ENCODE data around the gene DCDC1.

DCDC1 gene

DNA sequence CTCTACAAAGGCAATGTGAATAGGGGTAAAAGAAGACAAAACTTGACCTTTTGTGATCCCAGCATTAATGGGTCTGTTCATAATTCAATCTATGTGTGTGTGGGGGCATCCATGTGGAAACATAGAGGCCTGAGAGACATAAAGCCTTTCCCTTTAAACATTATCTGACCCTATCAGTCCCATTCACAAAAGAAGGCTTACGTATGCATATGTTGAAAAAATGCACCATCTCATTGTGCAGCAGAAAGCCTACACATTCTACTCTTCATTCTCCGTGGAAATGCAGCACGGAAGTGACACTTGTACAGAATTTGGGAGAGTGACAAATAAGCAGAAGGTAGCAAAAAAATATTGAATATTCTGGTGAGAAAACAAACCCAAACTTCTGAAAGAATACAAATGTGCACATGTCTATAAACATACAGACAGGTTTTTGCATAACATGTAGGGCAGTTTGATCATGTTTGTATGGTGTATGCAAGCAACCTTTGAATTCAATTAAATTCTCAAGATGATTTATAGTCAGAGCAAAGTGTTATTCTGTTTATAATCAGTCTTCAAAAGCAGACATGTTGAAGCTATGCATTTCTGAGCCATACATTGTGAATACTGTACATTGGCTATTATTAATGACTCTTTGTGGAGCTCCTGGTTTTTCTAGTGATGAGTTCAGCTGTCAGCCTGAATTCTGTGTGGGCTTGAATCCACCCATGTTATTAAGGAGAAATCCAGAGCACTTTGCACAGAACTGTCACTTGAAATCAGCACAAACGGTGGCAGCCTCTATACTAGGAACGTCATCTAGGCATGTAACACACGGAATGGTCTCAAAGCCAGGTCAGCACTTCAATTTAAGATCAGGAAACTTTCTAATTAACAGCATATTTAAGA lies 236.8 kb downstream of the DCDC1 start:
- H3K4me3 ChIP-seq, result no peak overlapping the region
- H3K27ac ChIP-seq, result no peak overlapping the region
- DNase-seq (ENCODE audit: low spot score), result no peak
- TF ChIP-seq, protein P1, sequence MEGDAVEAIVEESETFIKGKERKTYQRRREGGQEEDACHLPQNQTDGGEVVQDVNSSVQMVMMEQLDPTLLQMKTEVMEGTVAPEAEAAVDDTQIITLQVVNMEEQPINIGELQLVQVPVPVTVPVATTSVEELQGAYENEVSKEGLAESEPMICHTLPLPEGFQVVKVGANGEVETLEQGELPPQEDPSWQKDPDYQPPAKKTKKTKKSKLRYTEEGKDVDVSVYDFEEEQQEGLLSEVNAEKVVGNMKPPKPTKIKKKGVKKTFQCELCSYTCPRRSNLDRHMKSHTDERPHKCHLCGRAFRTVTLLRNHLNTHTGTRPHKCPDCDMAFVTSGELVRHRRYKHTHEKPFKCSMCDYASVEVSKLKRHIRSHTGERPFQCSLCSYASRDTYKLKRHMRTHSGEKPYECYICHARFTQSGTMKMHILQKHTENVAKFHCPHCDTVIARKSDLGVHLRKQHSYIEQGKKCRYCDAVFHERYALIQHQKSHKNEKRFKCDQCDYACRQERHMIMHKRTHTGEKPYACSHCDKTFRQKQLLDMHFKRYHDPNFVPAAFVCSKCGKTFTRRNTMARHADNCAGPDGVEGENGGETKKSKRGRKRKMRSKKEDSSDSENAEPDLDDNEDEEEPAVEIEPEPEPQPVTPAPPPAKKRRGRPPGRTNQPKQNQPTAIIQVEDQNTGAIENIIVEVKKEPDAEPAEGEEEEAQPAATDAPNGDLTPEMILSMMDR (IDR thresholded peaks at IDR 0.05), result no peak

DNA sequence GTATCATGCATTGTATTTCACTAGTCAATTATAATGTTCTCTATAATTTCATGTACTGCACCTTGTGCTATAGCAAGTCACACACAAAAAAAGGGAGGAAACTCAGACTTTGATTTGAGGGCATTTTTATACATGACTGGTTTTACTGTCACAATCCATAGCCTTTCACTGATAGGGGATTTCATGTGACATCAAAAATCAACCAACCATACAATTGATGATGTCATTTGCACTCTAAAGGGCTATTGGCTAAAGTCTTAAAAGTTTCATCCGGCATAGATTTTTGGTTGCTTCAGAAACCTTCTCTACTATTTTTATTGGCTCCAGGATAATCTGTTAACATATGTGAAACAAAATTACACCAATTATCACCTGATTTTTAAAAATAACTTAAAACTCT lies 237.8 kb downstream of the DCDC1 start:
- no peak for DNase-seq (ENCODE audit: low spot score)
- no peak overlapping the region for H3K4me3 ChIP-seq
- TF ChIP-seq, protein P1 (IDR thresholded peaks at IDR 0.05), result no peak
- no peak overlapping the region for H3K27ac ChIP-seq

DNA sequence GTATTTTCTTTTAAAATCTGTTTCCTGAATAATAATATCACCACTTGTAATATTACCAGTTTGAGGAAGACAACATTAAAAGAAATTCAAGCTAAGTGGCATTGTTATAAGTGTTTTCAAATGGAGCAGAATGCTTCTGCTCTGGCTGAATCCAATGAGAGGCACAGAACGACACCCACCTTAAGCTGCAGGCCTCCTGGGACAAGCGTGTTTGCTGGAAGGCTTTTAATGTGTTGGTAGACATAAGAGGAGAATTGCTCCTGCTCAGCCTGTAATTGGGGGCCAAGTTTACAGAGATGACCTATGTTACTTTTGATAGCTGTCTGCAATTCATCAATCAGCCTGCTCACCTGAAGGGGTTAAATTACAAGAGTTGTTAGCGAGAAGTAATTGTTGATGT lies 242.2 kb downstream of the DCDC1 start:
- TF ChIP-seq, protein P1 (IDR thresholded peaks at IDR 0.05), result no peak
- Histone ChIP-seq H3K4me3 (no peak overlapping the region), H3K27ac (no peak overlapping the region)
- no peak for DNase-seq (ENCODE audit: low spot score)

DNA sequence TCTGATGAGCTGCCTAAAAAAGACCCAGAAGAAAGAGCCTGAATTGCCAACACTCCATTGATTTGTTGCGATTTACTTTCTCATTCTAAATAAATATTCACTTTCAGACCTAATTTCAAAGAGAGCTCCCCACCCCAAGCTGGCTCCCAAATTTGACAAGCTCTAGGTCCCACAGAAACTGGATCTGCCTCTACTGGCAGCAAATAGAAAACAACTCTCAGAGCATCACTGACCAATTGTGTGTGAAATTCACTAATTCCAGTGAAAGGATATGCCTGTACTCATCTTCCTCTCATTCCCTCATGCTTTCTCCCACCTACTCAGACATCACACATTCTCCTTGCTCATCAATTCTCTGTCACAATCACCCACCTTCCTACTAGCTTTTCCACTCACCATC lies 249.1 kb downstream of the DCDC1 start:
- Histone ChIP-seq H3K27ac (no peak overlapping the region), H3K4me3 (no peak overlapping the region)
- TF ChIP-seq, protein P1 (IDR thresholded peaks at IDR 0.05), result no peak
- DNase-seq (ENCODE audit: low spot score), result no peak

DNA sequence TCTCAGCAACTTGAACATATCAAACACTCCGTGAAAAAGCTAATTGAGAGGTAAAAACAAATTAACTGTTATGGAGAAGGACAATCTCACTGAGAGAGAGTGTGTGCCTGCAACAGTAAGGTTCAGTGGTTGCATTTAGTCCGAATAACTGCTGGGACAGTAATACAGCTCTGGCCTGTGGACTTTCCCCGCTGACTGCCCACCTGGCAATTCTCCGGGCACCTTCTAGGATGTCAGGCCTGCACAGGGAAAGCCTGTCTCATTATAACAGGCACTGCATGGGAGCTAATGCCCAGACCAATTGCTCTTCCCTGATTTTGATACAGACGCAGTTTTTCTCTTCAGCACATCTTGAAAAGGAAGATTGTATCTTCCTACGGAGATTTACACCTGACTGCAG lies 251.0 kb downstream of the DCDC1 start:
- TF ChIP-seq, protein P1 (IDR thresholded peaks at IDR 0.05), result no peak
- H3K4me3 ChIP-seq, result no peak overlapping the region
- H3K27ac ChIP-seq, result no peak overlapping the region
- no peak for DNase-seq (ENCODE audit: low spot score)

DNA sequence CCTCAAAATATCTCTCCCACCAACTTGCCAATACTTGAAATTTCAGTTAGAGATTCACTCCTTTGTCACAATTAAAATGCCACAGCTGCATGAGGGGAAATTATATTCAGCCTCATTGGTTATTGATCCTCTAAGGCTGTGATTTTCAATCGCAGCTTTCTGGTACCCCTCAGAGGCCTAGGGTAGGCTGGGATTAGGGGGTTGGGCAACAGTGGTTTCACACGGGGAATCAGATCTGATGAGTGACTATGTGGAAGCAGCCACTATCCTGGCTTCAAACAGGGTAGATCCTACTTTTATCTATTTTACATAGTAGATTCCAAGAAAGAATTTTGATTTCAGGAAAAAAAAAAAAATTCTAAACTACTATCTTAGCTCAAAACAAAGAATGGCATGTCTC lies 252.5 kb downstream of the DCDC1 start:
- DNase-seq (ENCODE audit: low spot score), result no peak
- TF ChIP-seq, protein P1 (IDR thresholded peaks at IDR 0.05), result no peak
- no peak overlapping the region for H3K4me3 ChIP-seq
- no peak overlapping the region for H3K27ac ChIP-seq

DNA sequence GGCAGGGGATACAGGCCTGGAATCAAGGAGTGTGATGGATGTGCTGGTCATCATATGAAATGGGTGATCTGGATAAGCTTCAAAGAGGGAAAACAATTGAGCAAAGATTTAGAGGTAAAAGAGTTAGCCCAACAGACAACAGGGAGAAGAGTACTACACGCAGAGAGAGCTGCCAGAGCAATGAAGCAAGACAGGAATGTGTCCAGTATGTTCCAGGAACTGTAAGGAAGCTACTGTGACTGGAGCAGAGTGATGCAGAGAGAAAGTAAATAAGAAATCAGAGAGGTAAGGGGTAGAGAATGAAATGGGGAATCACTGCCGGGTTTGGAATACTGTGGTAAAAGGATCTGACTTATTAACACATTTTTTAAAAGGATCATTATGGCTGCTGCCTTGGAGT lies 255.1 kb downstream of the DCDC1 start:
- H3K27ac ChIP-seq, result no peak overlapping the region
- no peak overlapping the region for H3K4me3 ChIP-seq
- DNase-seq (ENCODE audit: low spot score), result no peak
- TF ChIP-seq, protein P1 (IDR thresholded peaks at IDR 0.05), result no peak

Measured in coronary artery (tissue), 2 donors.